ENCODE measurements around the gene NIM1K.
"Not testable (repeated sequence)": the region's sequence is repeated elsewhere in the genome, so short reads cannot be mapped to it uniquely, and the experiment has no call there.

NIM1K gene

GRCh38 chr5:43287493-43287892, 95.5 kb downstream of the NIM1K start:
- no peak for DNase-seq

- no peak for DNase-seq
Observed at GRCh38 chr5:43288269-43288831, 96.3 kb downstream of the NIM1K start.

- no peak for DNase-seq
Observed at GRCh38 chr5:43290726-43291125, 98.7 kb downstream of the NIM1K start.

GRCh38 chr5:43294226-43294625, 102.2 kb downstream of the NIM1K start:
- no peak for DNase-seq

- DNase-seq = no peak
Observed at GRCh38 chr5:43295202-43295601, 103.2 kb downstream of the NIM1K start.

- DNase-seq = no peak
Observed at GRCh38 chr5:43296835-43297234, 104.8 kb downstream of the NIM1K start.

- DNase-seq = no peak
Observed at GRCh38 chr5:43298443-43298842, 106.4 kb downstream of the NIM1K start.

- DNase-seq = no peak
Observed at GRCh38 chr5:43300112-43300511, 108.1 kb downstream of the NIM1K start.

- DNase-seq = no peak
Observed at GRCh38 chr5:43301653-43302091, 109.6 kb downstream of the NIM1K start.

GRCh38 chr5:43302481-43302880, 110.5 kb downstream of the NIM1K start:
- DNase-seq = no peak

- DNase-seq = no peak
Observed at GRCh38 chr5:43303242-43303641, 111.2 kb downstream of the NIM1K start.

GRCh38 chr5:43304525-43304924, 112.5 kb downstream of the NIM1K start:
- DNase-seq = no peak

GRCh38 chr5:43305948-43306565, 114.0 kb downstream of the NIM1K start:
- peak in 1 of 2 donors; percentile 40 for DNase-seq

- not testable (repeated sequence) for DNase-seq
Observed at GRCh38 chr5:43306954-43307353, 114.9 kb downstream of the NIM1K start.

GRCh38 chr5:43309122-43309521, 117.1 kb downstream of the NIM1K start:
- DNase-seq = no peak

GRCh38 chr5:43309637-43310036, 117.6 kb downstream of the NIM1K start:
- DNase-seq = no peak

- DNase-seq = no peak
Observed at GRCh38 chr5:43312076-43312661, 120.1 kb downstream of the NIM1K start.

- no peak for DNase-seq
Observed at GRCh38 chr5:43312699-43313034, 120.6 kb downstream of the NIM1K start.

- DNase-seq = peak; percentile 86 to 99
Observed at GRCh38 chr5:43313035-43313853, 121.2 kb downstream of the NIM1K start, which contains the start of gene HMGCS1. Gene HMGCS1, minus strand, starts transcription at chr5:43313412. Its CDS starts 14,447 bp downstream, at chr5:43298965.

GRCh38 chr5:43313854-43314457, 121.9 kb downstream of the NIM1K start:
- no peak for DNase-seq

- no peak for DNase-seq
Observed at GRCh38 chr5:43314724-43315123, 122.7 kb downstream of the NIM1K start.

GRCh38 chr5:43315263-43315662, 123.2 kb downstream of the NIM1K start:
- DNase-seq = no peak

GRCh38 chr5:43315682-43316081, 123.7 kb downstream of the NIM1K start:
- DNase-seq = no peak
